ENCODE measurements around the gene HS3ST3B1.

The HS3ST3B1 gene

GRCh38 chr17:14303343-14304221 is 2.7 kb downstream of the HS3ST3B1 start:
- H3K27ac ChIP-seq: no peak overlapping the region
- no peaks in the 10 kb centered on the region for H3K36me3 ChIP-seq
- H3K27me3 ChIP-seq: peaks cover 8 to 88% of the 10 kb centered on the region in 2 donors
- no peak overlapping the region for H3K4me3 ChIP-seq
- no peaks in the 10 kb centered on the region for H3K9me3 ChIP-seq
- H3K4me1 ChIP-seq: peaks cover 0 to 52% (median 37%) of the 10 kb centered on the region in 4 donors
- DNase-seq: no peak
- no peak for TF ChIP-seq CTCF (IDR thresholded peaks at IDR 0.05)
- intact Hi-C loops (cut with DNase I; ENCODE audit: low total_unique reads): loop anchor here (5.0 kb wide), 1 partner anchor 706 kb away; no protein-coding TSS in a partner anchor

GRCh38 chr17:14304222-14304772 is 3.4 kb downstream of the HS3ST3B1 start:
- no peaks in the 10 kb centered on the region for H3K36me3 ChIP-seq
- H3K27ac ChIP-seq: no peak overlapping the region
- DNase-seq: no peak
- H3K9me3 ChIP-seq: no peaks in the 10 kb centered on the region
- no peak overlapping the region for H3K4me3 ChIP-seq
- TF ChIP-seq CTCF (IDR thresholded peaks at IDR 0.05): no peak
- intact Hi-C loops (cut with DNase I; ENCODE audit: low total_unique reads): loop anchor here (5.0 kb wide), 1 partner anchor 707 kb away; no protein-coding TSS in a partner anchor
- H3K4me1 ChIP-seq: peaks cover 0 to 56% (median 41%) of the 10 kb centered on the region in 4 donors
- peaks cover 8 to 88% of the 10 kb centered on the region in 2 donors for H3K27me3 ChIP-seq

- Histone ChIP-seq H3K27ac (no peak overlapping the region), H3K9me3 (no peaks in the 10 kb centered on the region), H3K4me1 (peaks cover 0 to 56% (median 41%) of the 10 kb centered on the region in 4 donors), H3K4me3 (no peak overlapping the region), H3K27me3 (peaks cover 6 to 88% of the 10 kb centered on the region in 2 donors), H3K36me3 (no peaks in the 10 kb centered on the region)
- intact Hi-C loops (cut with DNase I; ENCODE audit: low total_unique reads): loop anchor here (5.0 kb wide), 1 partner anchor 708 kb away; no protein-coding TSS in a partner anchor
- TF ChIP-seq CTCF (IDR thresholded peaks at IDR 0.05): no peak
- no peak for DNase-seq
Observed at GRCh38 chr17:14304773-14305517, 4.1 kb downstream of the HS3ST3B1 start.

GRCh38 chr17:14305785-14306496 is 5.1 kb downstream of the HS3ST3B1 start:
- Histone ChIP-seq H3K36me3 (no peaks in the 10 kb centered on the region), H3K4me1 (peaks cover 0 to 53% (median 38%) of the 10 kb centered on the region in 4 donors), H3K27me3 (peaks cover 5 to 89% of the 10 kb centered on the region in 2 donors), H3K4me3 (no peak overlapping the region), H3K9me3 (no peaks in the 10 kb centered on the region), H3K27ac (no peak overlapping the region)
- intact Hi-C loops (cut with DNase I; ENCODE audit: low total_unique reads): no loop called here
- no peak for DNase-seq
- no peak for TF ChIP-seq CTCF (IDR thresholded peaks at IDR 0.05)

- peaks cover 3 to 86% of the 10 kb centered on the region in 2 donors for H3K27me3 ChIP-seq
- H3K36me3 ChIP-seq: no peaks in the 10 kb centered on the region
- intact Hi-C loops (cut with DNase I; ENCODE audit: low total_unique reads): no loop called here
- TF ChIP-seq CTCF (IDR thresholded peaks at IDR 0.05): no peak
- no peaks in the 10 kb centered on the region for H3K9me3 ChIP-seq
- peaks cover 0 to 46% (median 32%) of the 10 kb centered on the region in 4 donors for H3K4me1 ChIP-seq
- no peak for DNase-seq
- no peak overlapping the region for H3K27ac ChIP-seq
- no peak overlapping the region for H3K4me3 ChIP-seq
Observed at GRCh38 chr17:14306596-14306995, 5.7 kb downstream of the HS3ST3B1 start.

Measured in tibial artery (tissue), 4 donors.